Activated naive CD4-positive, alpha-beta T cell (primary cell): ENCODE results near the gene KMT2C.
"Not testable (repeated sequence)": the region's sequence is repeated elsewhere in the genome, so short reads cannot be mapped to it uniquely, and the experiment has no call there.

Experiments used
- DNase-seq, 4 experiments: peaks; one replicate each; lab custom pipeline; 2025; lab: John Stamatoyannopoulos, UW

KMT2C gene

GRCh38 chr7:152402384-152403250 is 33.2 kb downstream of the KMT2C start:
- no peak for DNase-seq

- DNase-seq, result no peak
These were observed 36.5 kb downstream of the KMT2C start for GRCh38 chr7:152399344-152399743.

GRCh38 chr7:152395112-152395511 is 40.7 kb downstream of the KMT2C start:
- DNase-seq, result no peak

- not testable (repeated sequence) for DNase-seq
These were observed 41.6 kb downstream of the KMT2C start for GRCh38 chr7:152394214-152394613.

- no peak for DNase-seq
These were observed 43.5 kb downstream of the KMT2C start for GRCh38 chr7:152392254-152392653.

GRCh38 chr7:152386136-152386764 is 49.6 kb downstream of the KMT2C start:
- not testable (repeated sequence) for DNase-seq

GRCh38 chr7:152384235-152385200 is 51.3 kb downstream of the KMT2C start:
- not testable (repeated sequence) for DNase-seq

- no peak for DNase-seq
These were observed 52.2 kb downstream of the KMT2C start for GRCh38 chr7:152383341-152384234.

GRCh38 chr7:152382244-152382643 is 53.6 kb downstream of the KMT2C start:
- DNase-seq, result no peak

- not testable (repeated sequence) for DNase-seq
These were observed 54.7 kb downstream of the KMT2C start for GRCh38 chr7:152380931-152381578.

- not testable (repeated sequence) for DNase-seq
These were observed 57.3 kb downstream of the KMT2C start for GRCh38 chr7:152378497-152378896.

GRCh38 chr7:152376716-152377484 is 58.9 kb downstream of the KMT2C start:
- DNase-seq, result not testable (repeated sequence)

- DNase-seq, result no peak
These were observed 65.5 kb downstream of the KMT2C start for GRCh38 chr7:152370297-152370696.

GRCh38 chr7:152369518-152369917 is 66.3 kb downstream of the KMT2C start:
- DNase-seq, result no peak

- no peak for DNase-seq
These were observed 68.6 kb downstream of the KMT2C start for GRCh38 chr7:152367170-152367569.

GRCh38 chr7:152366662-152367061 is 69.1 kb downstream of the KMT2C start:
- DNase-seq, result no peak

- DNase-seq, result no peak
These were observed 69.7 kb downstream of the KMT2C start for GRCh38 chr7:152365982-152366603.

- no peak for DNase-seq
These were observed 72.0 kb downstream of the KMT2C start for GRCh38 chr7:152363798-152364197.
